Renal cortex interstitium (tissue), 15 donors: ENCODE measurements around the gene BEST2. TPM values are rescaled to one million over a fixed set of nuclear protein-coding genes. Genes with fewer than 3 reads are reported as not detected.
"Not testable (repeated sequence)": the region's sequence is repeated elsewhere in the genome, so short reads cannot be mapped to it uniquely, and the experiment has no call there.

Source experiments
- DNase-seq, 11 donors: peaks; one replicate each; pipeline ENCODE4 v3.0.0-alpha.2; 2013; ENCODE audit warnings: low read depth in 9 of 11, low spot score in 4 of 11; ENCODE audit errors: extremely low read depth in 1 of 11
- long read RNA-seq, 16 experiments: transcript quantifications; one replicate each; lab custom pipeline, GENCODE V29; 2026
- polyA plus RNA-seq, 3 donors: library from polyadenylated mRNA; unstranded; fragments of 120-200 nt; gene quantifications; one replicate each; pipeline ENCODE4 v1.2.1, GENCODE V29; 2013; ENCODE audit not compliant: insufficient read length in 3 of 3

The BEST2 gene
- polyA plus RNA-seq = under 1 TPM; 0.08 to 0.13 (median 0.09) TPM
- long read RNA-seq, donor 1 = 0 reads
- long read RNA-seq, donor 2 = 0 reads
- long read RNA-seq, donor 3 = 0 reads
- long read RNA-seq, donor 4 = 0 reads
- long read RNA-seq, donor 5 = 0 reads
- long read RNA-seq, donor 6 = 0 reads
- long read RNA-seq, donor 7 = 0 reads
- long read RNA-seq, donor 8 = 0 reads
- long read RNA-seq, donor 9 = 0 reads
- long read RNA-seq, donor 10 = 0 reads
- long read RNA-seq, donor 11 = 0 reads
- long read RNA-seq, donor 12 = 0 reads
- long read RNA-seq, donor 13 = 0 reads
- long read RNA-seq, donor 14 = 0 reads
- long read RNA-seq, donor 15 = 0 reads
- long read RNA-seq, donor 16 = 0 reads

DNA sequence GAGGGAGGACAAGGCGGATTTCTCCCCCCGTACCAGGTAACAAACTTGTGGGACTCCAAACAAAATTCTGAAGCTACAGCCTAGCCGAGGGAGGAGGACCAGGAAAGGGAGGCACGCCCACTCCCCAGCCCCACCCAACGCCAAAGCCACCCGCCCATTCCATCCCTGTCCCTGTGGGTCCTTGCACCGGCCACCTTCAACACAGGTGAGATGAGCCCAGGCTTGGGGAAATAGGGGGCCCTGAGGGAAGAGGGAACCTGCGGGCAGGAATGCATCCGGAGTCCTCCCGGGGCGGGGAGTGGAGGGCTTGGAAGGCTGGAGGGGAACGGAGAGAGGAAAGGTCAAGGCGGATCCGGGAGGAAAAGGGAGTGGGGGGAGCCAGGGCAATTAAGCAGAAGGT lies at the start of gene BEST2:
Gene BEST2, plus strand, starts transcription at position 157 of the 400 bp plus-strand sequence. CDS start 802 bp downstream, outside the sequence.
- DNase-seq = no peak

GRCh38 chr19:12703046-12703445 lies 48.5 kb upstream of the BEST2 start:
- DNase-seq = peak in 1 of 11 donors; percentile 14

DNA sequence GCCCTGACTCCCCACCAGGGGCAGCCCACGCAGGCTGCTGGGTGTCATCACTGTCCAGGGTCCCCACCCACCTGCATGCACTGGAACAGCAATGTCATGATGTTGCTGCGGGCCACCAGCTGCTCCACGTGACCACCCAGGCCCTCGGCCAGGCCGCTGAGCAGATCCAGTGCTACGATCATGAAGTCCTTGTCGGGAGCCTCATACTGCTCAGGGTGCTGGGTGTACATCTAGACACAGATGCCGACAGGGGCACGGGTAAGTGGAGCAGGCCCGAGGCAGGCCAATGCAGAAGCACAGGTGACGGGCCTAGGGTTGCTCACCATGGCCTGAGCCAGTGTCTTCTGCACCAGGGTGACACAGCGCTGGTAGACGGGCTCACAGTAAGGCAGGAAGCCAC lies 46.4 kb upstream of the BEST2 start:
- DNase-seq = no peak

GRCh38 chr19:12705654-12706331 lies 45.8 kb upstream of the BEST2 start:
- DNase-seq = no peak

GRCh38 chr19:12706332-12706718 lies 45.3 kb upstream of the BEST2 start:
- DNase-seq = no peak

DNA sequence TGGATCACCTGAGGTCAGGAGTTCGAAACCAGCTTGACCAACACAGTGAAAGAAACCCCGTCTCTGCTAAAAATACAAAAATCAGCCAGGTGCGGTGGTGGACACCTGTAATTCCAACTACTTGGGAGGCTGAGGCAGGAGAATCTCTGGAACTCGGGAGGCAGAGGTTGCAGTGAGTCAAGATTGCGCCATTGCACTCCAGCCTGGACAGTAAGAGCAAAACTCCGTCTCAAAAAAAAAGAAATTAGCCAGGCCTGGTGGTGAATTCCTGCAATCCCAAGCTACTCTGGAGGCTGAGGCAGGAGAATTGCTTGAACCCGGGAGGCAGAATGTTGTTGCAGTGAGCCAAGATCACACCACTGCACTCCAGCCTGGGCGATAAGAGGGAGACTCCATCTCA lies 43.0 kb upstream of the BEST2 start:
- no peak for DNase-seq

GRCh38 chr19:12711187-12711586 lies 40.4 kb upstream of the BEST2 start:
- DNase-seq = no peak

- DNase-seq = not testable (repeated sequence)
These were observed 39.5 kb upstream of the BEST2 start for GRCh38 chr19:12712077-12712476.

DNA sequence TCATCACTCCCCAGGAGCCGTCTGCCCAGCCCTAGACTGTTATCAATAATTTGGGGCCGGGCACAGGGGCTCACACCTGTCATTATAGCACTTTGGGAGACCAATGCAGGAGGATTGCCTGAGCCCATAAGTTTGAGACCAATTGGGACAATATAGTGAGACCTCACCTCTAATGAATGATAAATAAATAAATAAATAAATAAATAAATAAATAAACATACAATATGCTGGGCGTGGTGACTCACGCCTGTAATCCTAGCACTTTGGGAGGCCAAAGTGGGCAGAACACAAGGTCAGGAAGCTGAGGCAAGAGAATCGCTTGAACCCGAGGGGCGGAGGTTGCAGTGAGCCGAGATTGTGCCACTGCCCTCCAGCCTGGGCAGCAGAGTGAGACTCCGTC lies 38.3 kb upstream of the BEST2 start:
- DNase-seq = not testable (repeated sequence)

DNA sequence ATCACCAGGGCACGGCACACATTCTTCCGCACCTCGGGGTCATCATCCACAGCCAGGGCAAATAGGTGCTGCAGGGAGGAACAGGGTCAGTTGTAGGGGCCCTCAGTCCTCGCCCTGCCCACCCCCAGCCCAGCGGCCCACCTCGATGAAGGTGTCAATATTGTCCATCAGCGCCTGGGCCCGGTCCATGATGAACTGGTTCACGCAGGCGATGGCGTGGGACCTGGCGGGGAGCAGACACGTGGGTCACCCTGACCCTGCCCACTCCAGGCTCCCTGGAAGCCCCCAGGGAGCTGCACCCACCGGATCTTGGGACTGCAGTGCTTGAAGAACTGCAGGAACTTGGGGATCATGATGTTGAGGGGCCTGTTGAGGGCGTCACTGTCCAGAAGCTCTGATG lies 36.5 kb upstream of the BEST2 start:
- DNase-seq = no peak

DNA sequence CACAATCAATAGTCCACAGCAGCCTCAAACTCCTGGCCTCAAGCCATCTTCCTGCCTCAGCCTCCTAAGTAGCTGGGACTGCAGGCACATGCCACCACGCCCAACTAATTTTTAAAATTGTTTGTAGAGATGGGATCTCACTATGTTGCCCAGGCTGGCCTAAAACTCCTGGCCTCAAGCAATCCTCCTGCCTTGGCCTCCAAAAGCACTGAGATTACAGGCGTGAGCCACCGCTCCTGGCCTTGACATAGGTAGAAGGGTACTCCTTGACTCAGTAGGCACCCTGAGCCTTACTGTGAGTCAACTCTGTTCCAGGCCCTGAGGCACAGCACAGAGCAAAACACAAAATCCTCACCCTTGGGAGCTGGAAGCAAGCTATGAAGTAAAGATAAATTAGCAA lies 35.7 kb upstream of the BEST2 start:
- no peak for DNase-seq

GRCh38 chr19:12720296-12720695 lies 31.3 kb upstream of the BEST2 start:
- no peak for DNase-seq

- DNase-seq = peak in 1 of 11 donors; percentile 7
These were observed 30.5 kb upstream of the BEST2 start for GRCh38 chr19:12720851-12721655.

DNA sequence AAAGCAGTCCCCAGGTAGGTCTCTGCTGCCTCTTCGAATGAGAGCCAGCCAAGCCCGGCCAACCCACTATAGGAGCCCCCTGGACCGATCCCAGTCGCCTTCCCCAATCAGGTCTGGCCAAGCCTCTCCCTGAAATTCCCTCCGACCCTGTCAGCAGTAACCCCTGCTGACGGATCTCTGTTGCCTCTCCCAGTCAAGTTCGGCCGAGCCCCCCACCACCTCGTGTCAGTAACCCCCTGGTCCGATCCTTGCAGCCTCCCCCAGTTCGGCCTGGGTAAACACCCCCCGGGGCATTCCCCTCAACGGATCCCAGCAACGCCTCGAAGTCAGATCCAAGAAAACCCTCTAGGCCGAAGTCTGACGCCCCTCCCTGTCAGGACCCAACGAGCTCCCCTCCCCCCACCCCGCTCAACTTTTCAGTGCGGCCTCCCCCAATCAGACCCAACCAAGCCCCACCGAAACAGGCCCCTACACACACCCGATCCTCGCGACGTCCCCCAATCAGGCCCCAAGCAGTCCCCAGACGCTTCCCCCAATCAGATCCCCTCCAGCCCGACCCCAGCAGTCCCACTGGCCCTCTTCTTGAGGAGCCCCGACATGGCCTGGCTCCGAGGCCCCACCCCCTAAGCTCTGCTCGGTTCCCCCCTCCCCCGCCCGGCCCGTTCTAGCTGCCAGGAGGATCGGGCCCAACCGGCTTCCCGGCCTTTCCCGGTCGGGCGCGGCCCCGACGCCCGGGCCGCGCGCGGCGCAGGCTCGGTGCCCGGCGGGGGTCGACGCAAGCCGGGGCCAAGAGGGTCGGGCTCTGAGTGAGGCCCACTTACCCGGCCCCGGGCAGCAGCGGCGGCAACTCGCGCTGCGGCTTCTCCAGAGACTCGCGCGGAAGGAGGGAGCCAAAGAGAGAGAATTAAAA lies 29.7 kb upstream of the BEST2 start:
- peak in 8 of 11 donors; percentile 57 to 75 (median 64) for DNase-seq

- DNase-seq = peak; percentile 93 to 99 (median 98)
These were observed 28.8 kb upstream of the BEST2 start for GRCh38 chr19:12722566-12723380.

DNA sequence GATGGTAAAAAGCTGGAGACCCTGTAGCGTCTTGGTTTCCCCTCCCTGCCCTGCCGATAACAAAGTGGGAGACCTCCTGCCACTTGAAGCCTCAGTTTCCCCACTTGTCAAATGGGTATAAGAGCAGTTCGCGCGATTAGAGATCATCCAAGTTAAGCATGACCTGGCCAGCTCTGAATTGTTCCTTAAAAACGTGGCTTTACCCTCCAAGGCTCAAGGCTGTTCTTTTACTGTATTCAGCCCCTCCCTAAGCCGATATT lies 28.3 kb upstream of the BEST2 start:
- DNase-seq = no peak

- peak in 3 of 11 donors; percentile 53 to 66 (median 63) for DNase-seq
These were observed 27.8 kb upstream of the BEST2 start, which contains the start of gene TNPO2 for GRCh38 chr19:12723641-12724426. Gene TNPO2, minus strand, starts transcription at chr19:12723932. Its CDS starts 2,955 bp downstream, at chr19:12720977.
